PC-3 (cell line): ENCODE data around the gene PTGR2. TPM values are rescaled to one million over a fixed set of nuclear protein-coding genes. Genes with fewer than 3 reads are reported as not detected.

Experiments
- ATAC-seq: fragments of 200-7000 bp; cut with Tn5 transposase; 2 replicates; pipeline ENCODE4 v1.9.1; 2020; ENCODE audit warnings: mild to moderate bottlenecking, moderate library complexity
- BruUV-seq: library from RNA; stranded (reverse); fragments of 400-500 nt; replicated peaks from 2 replicates; lab custom pipeline; 2021; lab: Mats Ljungman, UMichigan
- CTCF ChIA-PET: fragments of 300-600 bp; sonication (Branson Sonifier 250); formaldehyde crosslinking; loops from one replicate; lab custom pipeline; 2022; ENCODE audit warnings: antibody characterized with exemption; lab: Charles Lee
- POLR2A ChIA-PET: fragments of 300-600 bp; sonication (Branson Sonifier 250); formaldehyde crosslinking; loops from one replicate; lab custom pipeline; 2022; ENCODE audit warnings: antibody characterized with exemption; ENCODE audit not compliant: unreplicated experiment; lab: Charles Lee
- DNase-seq: peaks from one replicate; pipeline ENCODE4 v3.0.0-alpha.2; 2015
- H2AFZ ChIP-seq: fragments of 300-600 bp; sonication (generic); 2 replicates; pipeline ENCODE4 v1.6.0; 2016; ENCODE audit warnings: antibody characterized with exemption, low read length
- H3F3A ChIP-seq: fragments of 300-600 bp; sonication (generic); one replicate; pipeline ENCODE4 v1.6.0; 2017; ENCODE audit warnings: antibody characterized with exemption, low read length, control low read depth, mild to moderate bottlenecking; ENCODE audit not compliant: unreplicated experiment
- H3K27ac ChIP-seq: fragments of 300-600 bp; sonication (generic); 2 replicates; pipeline ENCODE4 v1.5.1; 2016; ENCODE audit warnings: mild to moderate bottlenecking, low read length
- H3K27me3 ChIP-seq: fragments of 300-600 bp; sonication (generic); 2 replicates; pipeline ENCODE4 v1.6.1; 2016; ENCODE audit warnings: low read length, mixed read lengths
- H3K36me3 ChIP-seq: fragments of 300-600 bp; sonication (generic); 2 replicates; pipeline ENCODE4 v1.6.1; 2016; ENCODE audit warnings: low read depth, mixed run types, low read length, mixed read lengths
- H3K4me1 ChIP-seq: fragments of 300-600 bp; sonication (generic); 2 replicates; pipeline ENCODE4 v1.5.1; 2016; ENCODE audit warnings: low read length; ENCODE audit not compliant: insufficient read depth
- H3K4me2 ChIP-seq: fragments of 300-600 bp; sonication (generic); 2 replicates; pipeline ENCODE4 v1.6.0; 2016; ENCODE audit warnings: low read length
- H3K4me3 ChIP-seq: fragments of 300-600 bp; sonication (generic); 2 replicates; pipeline ENCODE4 v1.5.1; 2016; ENCODE audit warnings: mild to moderate bottlenecking, low read length, mixed read lengths
- H3K79me2 ChIP-seq: fragments of 300-600 bp; sonication (generic); 2 replicates; pipeline ENCODE4 v1.6.1; 2017; ENCODE audit warnings: low read length, mixed read lengths
- H3K9ac ChIP-seq: fragments of 300-600 bp; sonication (generic); 2 replicates; pipeline ENCODE4 v1.6.0; 2016; ENCODE audit warnings: mild to moderate bottlenecking, low read length
- H3K9me2 ChIP-seq: fragments of 300-600 bp; sonication (generic); replicated peaks from 2 replicates; pipeline ENCODE4 v1.6.1; 2016; ENCODE audit warnings: mixed run types, low read length, mixed read lengths
- H3K9me3 ChIP-seq: fragments of 300-600 bp; sonication (generic); 2 replicates; pipeline ENCODE4 v1.6.1; 2016; ENCODE audit warnings: low read length, mixed read lengths
- H4K20me1 ChIP-seq: fragments of 300-600 bp; sonication (generic); 2 replicates; pipeline ENCODE4 v1.6.1; 2016; ENCODE audit warnings: low read length, mixed read lengths
- CTCF ChIP-seq: fragments of 300-600 bp; sonication (generic); conservative IDR thresholded peaks from 2 replicates; pipeline ENCODE4 v1.5.1; 2017; ENCODE audit warnings: antibody characterized with exemption, low read depth, mild to moderate bottlenecking, low read length
- EZH2 ChIP-seq: fragments of 300-600 bp; sonication (generic); IDR thresholded peaks from one replicate; pipeline ENCODE4 v1.6.1; 2017; ENCODE audit warnings: antibody characterized with exemption, mild to moderate bottlenecking, low read length; ENCODE audit not compliant: unreplicated experiment
- EZH2phosphoT487 ChIP-seq: fragments of 300-600 bp; sonication (generic); IDR thresholded peaks from 2 replicates; pipeline ENCODE4 v1.6.1; 2018; ENCODE audit warnings: mild to moderate bottlenecking, antibody characterized with exemption, low read length, borderline replicate concordance
- intact Hi-C: fragments of 100-400 bp; cut with micrococcal nuclease; formaldehyde crosslinking; loops from 2 replicates; pipeline ENCODE4 v1.9.0; 2023
- total RNA-seq: library from RNA; depleted of rRNA; stranded (reverse); fragments of >200 nt; gene quantifications from 2 replicates; pipeline ENCODE4 v1.2.3, GENCODE V29; 2014

PTGR2 gene
- total RNA-seq, 1 experiment from 2014 or later = 6.2 TPM

DNA sequence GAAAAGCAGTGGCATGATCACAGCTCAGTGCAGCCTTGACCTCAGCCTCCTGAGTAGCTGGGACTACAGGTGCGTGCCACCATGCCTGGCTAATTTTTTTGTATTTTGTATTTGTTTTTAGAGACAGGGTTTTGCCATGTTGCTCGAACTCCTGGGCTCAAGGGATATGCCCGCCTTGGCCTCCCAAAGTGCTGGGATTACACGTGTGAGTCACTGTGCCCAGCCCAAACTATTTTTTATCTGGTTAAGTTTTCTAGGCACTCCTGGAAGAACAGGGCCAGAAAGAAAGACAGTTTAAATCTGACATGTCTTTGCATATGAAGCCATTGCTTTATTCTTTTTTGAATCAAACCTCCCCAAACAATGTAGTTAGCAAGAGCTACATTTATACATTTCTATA, 27.5 kb upstream of the PTGR2 start:
- H3K27ac ChIP-seq = peak overlapping the region; percentile 44; the same call in 1 of the 2 replicates
- TF ChIP-seq CTCF (no peak), EZH2phosphoT487 (no peak), EZH2 (no peak)
- no peaks in the 10 kb centered on the region for H3K9me2 ChIP-seq
- POLR2A ChIA-PET = interaction anchor here (0.6 kb wide), 1 partner anchor 92 kb away, joined by 3 read pairs; no protein-coding TSS in a partner anchor
- H3K9ac ChIP-seq = no peak overlapping the region
- H3K36me3 ChIP-seq = no peaks in the 10 kb centered on the region
- no peaks in the 10 kb centered on the region for H3K79me2 ChIP-seq
- no peaks in the 10 kb centered on the region for H3F3A ChIP-seq
- BruUV-seq = no TSS peak
- H3K4me3 ChIP-seq = no peak overlapping the region
- H4K20me1 ChIP-seq = no peaks in the 10 kb centered on the region
- H2AFZ ChIP-seq = peak overlapping the region; percentile 32; the same call in 1 of the 2 replicates
- H3K4me2 ChIP-seq = peak overlapping the region; percentile 63
- CTCF ChIA-PET = no interaction called here
- DNase-seq (peak; percentile 47), ATAC-seq (peak; percentile 41)
- peaks cover 36% of the 10 kb centered on the region for H3K4me1 ChIP-seq
- intact Hi-C loops = loop anchor here (2.0 kb wide), 2 partner anchors 27 to 65 kb away; partner anchors contain the start of gene PTGR2
- no peaks in the 10 kb centered on the region for H3K9me3 ChIP-seq
- no peaks in the 10 kb centered on the region for H3K27me3 ChIP-seq

GRCh38 chr14:73824536-73824935, 27.1 kb upstream of the PTGR2 start:
- H2AFZ ChIP-seq = peak overlapping the region; percentile 32; the same call in 1 of the 2 replicates
- H3K79me2 ChIP-seq = no peaks in the 10 kb centered on the region
- no peaks in the 10 kb centered on the region for H3F3A ChIP-seq
- H3K9me3 ChIP-seq = no peaks in the 10 kb centered on the region
- H3K9me2 ChIP-seq = no peaks in the 10 kb centered on the region
- ChIA-PET CTCF (no interaction called here), POLR2A (interaction anchor here (0.6 kb wide), 1 partner anchor 92 kb away, joined by 3 read pairs; no protein-coding TSS in a partner anchor)
- no peak for TF ChIP-seq EZH2
- no peak for TF ChIP-seq EZH2phosphoT487
- TF ChIP-seq CTCF = no peak
- no peak overlapping the region for H3K4me3 ChIP-seq
- H3K4me2 ChIP-seq = peak overlapping the region; percentile 63
- H3K36me3 ChIP-seq = no peaks in the 10 kb centered on the region
- no TSS peak for BruUV-seq
- intact Hi-C loops = loop anchor here (2.0 kb wide), 2 partner anchors 26 to 66 kb away; partner anchors contain the start of gene PTGR2
- ATAC-seq = no peak
- H3K9ac ChIP-seq = no peak overlapping the region
- no peak for DNase-seq
- H3K27me3 ChIP-seq = no peaks in the 10 kb centered on the region
- no peaks in the 10 kb centered on the region for H4K20me1 ChIP-seq
- H3K27ac ChIP-seq = no peak overlapping the region
- H3K4me1 ChIP-seq = peaks cover 36% of the 10 kb centered on the region

DNA sequence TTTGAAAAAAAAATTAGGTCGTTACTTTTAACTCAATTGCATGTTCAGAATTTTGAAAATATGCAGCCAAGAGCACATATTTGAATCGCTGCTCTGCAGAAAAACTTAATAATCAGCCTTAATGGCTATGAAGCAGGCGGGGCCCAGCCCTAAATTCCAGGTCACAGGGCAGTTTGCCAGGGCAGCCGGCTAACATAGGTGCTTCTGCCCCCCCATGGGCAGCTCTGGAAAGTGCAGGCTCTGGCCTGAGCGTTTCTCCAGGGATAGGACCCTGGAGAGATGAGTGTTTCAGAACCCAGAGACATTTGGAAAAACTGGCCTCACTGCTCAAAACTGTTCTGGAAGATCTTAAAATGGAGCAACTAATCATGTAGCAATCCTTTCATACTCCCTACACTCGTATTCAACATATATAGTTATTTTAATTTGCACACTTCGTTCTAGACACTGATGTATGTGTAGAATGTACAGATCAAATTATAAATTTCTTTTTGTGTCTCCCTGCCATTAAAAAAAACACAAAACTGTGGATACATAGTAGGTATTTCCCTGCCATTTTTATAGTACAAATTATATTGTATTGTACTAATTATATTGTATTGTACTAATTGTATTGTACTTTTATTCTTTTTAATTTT, 26.0 kb upstream of the PTGR2 start:
- no peak overlapping the region for H3K9ac ChIP-seq
- no peaks in the 10 kb centered on the region for H4K20me1 ChIP-seq
- no peak overlapping the region for H2AFZ ChIP-seq
- no peaks in the 10 kb centered on the region for H3K9me2 ChIP-seq
- H3F3A ChIP-seq = no peaks in the 10 kb centered on the region
- H3K79me2 ChIP-seq = no peaks in the 10 kb centered on the region
- ATAC-seq (peak; percentile 59), DNase-seq (peak; percentile 94)
- no TSS peak for BruUV-seq
- H3K4me1 ChIP-seq = peaks cover 33% of the 10 kb centered on the region
- H3K27me3 ChIP-seq = no peaks in the 10 kb centered on the region
- H3K36me3 ChIP-seq = no peaks in the 10 kb centered on the region
- H3K27ac ChIP-seq = no peak overlapping the region
- ChIA-PET CTCF (interaction anchor here (0.6 kb wide), 1 partner anchor 30 kb away, joined by 3 read pairs; no protein-coding TSS in a partner anchor), POLR2A (no interaction called here)
- intact Hi-C loops = loop anchor here (1.0 to 5.0 kb wide), 6 partner anchors 25 to 212 kb away; partner anchors contain the start of gene PTGR2
- H3K4me3 ChIP-seq = no peak overlapping the region
- no peak overlapping the region for H3K4me2 ChIP-seq
- H3K9me3 ChIP-seq = no peaks in the 10 kb centered on the region
- no peak for TF ChIP-seq EZH2phosphoT487
- TF ChIP-seq CTCF = peak; percentile 93
